ENCODE measurements around the gene ABAT.
A peak's percentile ranks its signal among the peaks of the same experiment; 100 is the strongest.

ABAT gene

DNA sequence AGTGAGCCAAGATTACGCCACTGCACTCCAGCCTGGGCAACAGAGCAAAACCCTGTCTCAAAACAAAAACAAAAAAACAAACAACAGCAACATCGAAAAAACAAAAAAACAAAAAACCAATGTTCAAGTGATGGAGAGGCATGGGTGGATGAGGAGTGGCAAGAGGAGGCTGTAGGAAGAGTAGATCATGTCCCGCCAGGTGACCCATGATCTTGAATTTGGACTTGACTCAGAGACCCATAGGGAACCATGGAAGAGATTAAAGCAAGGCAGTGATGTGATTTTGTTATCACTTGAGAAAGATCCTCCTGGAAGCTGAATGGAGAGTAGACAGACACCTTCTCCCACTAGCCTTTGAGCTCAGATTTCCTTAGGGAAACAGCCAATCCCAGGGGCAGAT, 11.2 kb downstream of the ABAT start:
- H4K91ac ChIP-seq (ENCODE audit: low read depth, low read length, poor library complexity), result no peak overlapping the region
- peak overlapping the region in 1 of 2 donors; percentile 10 for H3K4me3 ChIP-seq (ENCODE audit: low read length in 2 of 2)
- no peaks in the 10 kb centered on the region for H3K36me3 ChIP-seq (replicated peaks in 1 of 2; ENCODE audit: control insufficient read depth in 2 of 2, insufficient read depth in 2 of 2, low read length in 2 of 2)
- H3K4me1 ChIP-seq (ENCODE audit: control insufficient read depth in 2 of 2, insufficient read depth in 1 of 2, low read depth in 1 of 2, low read length in 2 of 2), result peaks cover 7 to 12% of the 10 kb centered on the region in 2 donors
- H3K27me3 ChIP-seq (ENCODE audit: control insufficient read depth in 3 of 3, insufficient read depth in 3 of 3, low read depth in 1 of 3, low read length in 3 of 3), result peaks cover 0 to 26% (median 0%) of the 10 kb centered on the region in 3 experiments
- H3K79me1 ChIP-seq (ENCODE audit: low read depth, low read length), result no peaks in the 10 kb centered on the region
- H3K27ac ChIP-seq (replicated peaks; ENCODE audit: low read length), result no peak overlapping the region
- H3K4ac ChIP-seq (ENCODE audit: low read length), result no peak overlapping the region
- no peak overlapping the region for H2AK5ac ChIP-seq (ENCODE audit: low read depth, low read length)
- no peak overlapping the region for H3K23ac ChIP-seq (ENCODE audit: low read depth, low read length, poor library complexity)
- peaks cover 7 to 15% of the 10 kb centered on the region in 2 donors for H3K9me3 ChIP-seq (replicated peaks in 1 of 2; ENCODE audit: control insufficient read depth in 2 of 2, insufficient read depth in 1 of 2, low read depth in 1 of 2, low read length in 2 of 2)
- no CpG with 5 or more reads among the region's 3 CpGs for WGBS, 2 donors (ENCODE audit: extremely low coverage in 2 of 2, insufficient read length in 2 of 2, insufficient replicate concordance in 1 of 2)
- DNase-seq (ENCODE audit: low spot score), result no peak
- no peak overlapping the region for H4K8ac ChIP-seq (ENCODE audit: low read depth, low read length)
- peak overlapping the region; percentile 50 for H2AFZ ChIP-seq (ENCODE audit: low read length)
- no peak overlapping the region for H3K18ac ChIP-seq (ENCODE audit: low read length)
- no peak overlapping the region for H2BK12ac ChIP-seq (ENCODE audit: low read length)
- no peak overlapping the region for H2BK15ac ChIP-seq (ENCODE audit: low read length)
- H2BK5ac ChIP-seq (ENCODE audit: low read length), result no peak overlapping the region
- H2BK120ac ChIP-seq (ENCODE audit: low read depth, low read length), result no peak overlapping the region
- H3K9ac ChIP-seq (ENCODE audit: low read depth, low read length, poor library complexity), result no peak overlapping the region
- H3K4me2 ChIP-seq (ENCODE audit: insufficient read depth, low read length, poor library complexity, severe bottlenecking), result no peak overlapping the region
- H3K14ac ChIP-seq (ENCODE audit: low read length), result no peak overlapping the region

DNA sequence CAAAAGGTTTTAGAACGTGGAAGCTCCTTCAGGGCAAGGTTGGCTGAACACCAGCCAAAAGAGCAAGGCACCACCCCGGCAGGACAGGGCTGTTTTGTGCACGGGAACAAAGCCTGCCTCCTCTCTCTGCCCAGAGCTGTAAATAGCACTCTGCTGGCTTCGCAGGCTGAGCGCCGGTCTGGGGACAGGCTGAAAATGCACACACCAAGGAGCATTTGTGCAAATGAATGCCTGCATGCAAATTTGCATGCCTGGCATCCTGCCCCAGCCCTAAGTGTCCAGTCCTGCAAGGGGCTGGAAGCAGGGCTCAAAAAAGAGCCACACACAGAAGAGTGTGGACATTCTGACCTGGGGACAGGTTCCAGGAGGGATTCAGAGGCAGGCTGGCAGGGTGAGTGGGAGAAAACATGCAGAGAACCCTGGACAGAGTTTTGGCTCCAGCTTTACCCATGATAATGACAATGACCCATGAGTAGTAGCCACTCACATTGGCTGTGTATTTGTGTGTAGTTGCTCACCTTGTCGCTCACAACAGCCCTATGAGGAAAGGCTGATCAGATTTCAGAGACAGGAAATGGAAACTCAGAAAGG, 11.7 kb downstream of the ABAT start:
- H2BK120ac ChIP-seq (ENCODE audit: low read depth, low read length), result no peak overlapping the region
- H3K9me3 ChIP-seq (replicated peaks in 1 of 2; ENCODE audit: control insufficient read depth in 2 of 2, insufficient read depth in 1 of 2, low read depth in 1 of 2, low read length in 2 of 2), result peaks cover 7 to 15% of the 10 kb centered on the region in 2 donors
- H2AK5ac ChIP-seq (ENCODE audit: low read depth, low read length), result no peak overlapping the region
- H3K79me1 ChIP-seq (ENCODE audit: low read depth, low read length), result no peaks in the 10 kb centered on the region
- no peak overlapping the region for H3K23ac ChIP-seq (ENCODE audit: low read depth, low read length, poor library complexity)
- H3K27ac ChIP-seq (replicated peaks; ENCODE audit: low read length), result no peak overlapping the region
- no peak overlapping the region for H4K91ac ChIP-seq (ENCODE audit: low read depth, low read length, poor library complexity)
- peak overlapping the region; percentile 50 for H2AFZ ChIP-seq (ENCODE audit: low read length)
- no peak overlapping the region for H2BK15ac ChIP-seq (ENCODE audit: low read length)
- peak; percentile 59 for DNase-seq (ENCODE audit: low spot score)
- peak overlapping the region; percentile 45 for H3K9ac ChIP-seq (ENCODE audit: low read depth, low read length, poor library complexity)
- H3K4me2 ChIP-seq (ENCODE audit: insufficient read depth, low read length, poor library complexity, severe bottlenecking), result no peak overlapping the region
- peak overlapping the region in 1 of 2 donors; percentile 10 for H3K4me3 ChIP-seq (ENCODE audit: low read length in 2 of 2)
- H2BK12ac ChIP-seq (ENCODE audit: low read length), result no peak overlapping the region
- H3K4me1 ChIP-seq (ENCODE audit: control insufficient read depth in 2 of 2, insufficient read depth in 1 of 2, low read depth in 1 of 2, low read length in 2 of 2), result peaks cover 7 to 12% of the 10 kb centered on the region in 2 donors
- no peak overlapping the region for H3K4ac ChIP-seq (ENCODE audit: low read length)
- no CpG with 5 or more reads among the region's 7 CpGs for WGBS, 2 donors (ENCODE audit: extremely low coverage in 2 of 2, insufficient read length in 2 of 2, insufficient replicate concordance in 1 of 2)
- no peak overlapping the region for H2BK5ac ChIP-seq (ENCODE audit: low read length)
- H4K8ac ChIP-seq (ENCODE audit: low read depth, low read length), result no peak overlapping the region
- H3K18ac ChIP-seq (ENCODE audit: low read length), result peak overlapping the region; percentile 72
- no peaks in the 10 kb centered on the region for H3K36me3 ChIP-seq (replicated peaks in 1 of 2; ENCODE audit: control insufficient read depth in 2 of 2, insufficient read depth in 2 of 2, low read length in 2 of 2)
- H3K14ac ChIP-seq (ENCODE audit: low read length), result no peak overlapping the region
- H3K27me3 ChIP-seq (ENCODE audit: control insufficient read depth in 3 of 3, insufficient read depth in 3 of 3, low read depth in 1 of 3, low read length in 3 of 3), result peaks cover 0 to 26% (median 0%) of the 10 kb centered on the region in 3 experiments

DNA sequence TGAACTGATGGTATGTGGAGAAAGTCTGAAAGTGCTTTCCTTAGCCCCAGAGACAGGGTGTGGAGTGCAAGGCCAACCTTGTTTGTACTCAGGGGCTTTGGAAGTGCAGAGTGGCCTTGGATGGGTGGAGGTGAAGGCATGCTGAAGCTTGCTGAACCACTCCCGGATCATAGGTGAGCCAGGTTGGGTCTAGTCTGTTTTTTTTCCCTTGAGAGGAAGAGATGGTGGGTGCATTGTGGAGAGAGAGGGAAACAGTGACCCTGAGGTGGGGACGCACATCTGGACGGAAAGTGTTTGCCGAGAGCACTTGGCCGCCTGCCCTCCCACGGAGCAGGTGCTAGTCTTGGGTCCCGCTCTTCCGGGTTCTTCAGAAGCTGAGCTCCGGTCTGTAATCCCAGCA, 12.5 kb downstream of the ABAT start:
- Histone ChIP-seq H3K79me1 (ENCODE audit: low read depth, low read length) (no peaks in the 10 kb centered on the region), H3K4me3 (ENCODE audit: low read length in 2 of 2) (no peak overlapping the region), H3K4ac (ENCODE audit: low read length) (no peak overlapping the region), H2AK5ac (ENCODE audit: low read depth, low read length) (no peak overlapping the region), H3K14ac (ENCODE audit: low read length) (no peak overlapping the region), H4K91ac (ENCODE audit: low read depth, low read length, poor library complexity) (no peak overlapping the region), H3K27me3 (ENCODE audit: control insufficient read depth in 3 of 3, insufficient read depth in 3 of 3, low read depth in 1 of 3, low read length in 3 of 3) (peaks cover 0 to 26% (median 0%) of the 10 kb centered on the region in 3 experiments), H3K9me3 (replicated peaks in 1 of 2; ENCODE audit: control insufficient read depth in 2 of 2, insufficient read depth in 1 of 2, low read depth in 1 of 2, low read length in 2 of 2) (peaks cover 7 to 15% of the 10 kb centered on the region in 2 donors), H3K4me1 (ENCODE audit: control insufficient read depth in 2 of 2, insufficient read depth in 1 of 2, low read depth in 1 of 2, low read length in 2 of 2) (peaks cover 7 to 12% of the 10 kb centered on the region in 2 donors), H2BK15ac (ENCODE audit: low read length) (no peak overlapping the region), H3K23ac (ENCODE audit: low read depth, low read length, poor library complexity) (no peak overlapping the region), H3K18ac (ENCODE audit: low read length) (no peak overlapping the region), H3K4me2 (ENCODE audit: insufficient read depth, low read length, poor library complexity, severe bottlenecking) (no peak overlapping the region), H3K36me3 (replicated peaks in 1 of 2; ENCODE audit: control insufficient read depth in 2 of 2, insufficient read depth in 2 of 2, low read length in 2 of 2) (no peaks in the 10 kb centered on the region), H4K8ac (ENCODE audit: low read depth, low read length) (no peak overlapping the region), H3K9ac (ENCODE audit: low read depth, low read length, poor library complexity) (no peak overlapping the region), H3K27ac (replicated peaks; ENCODE audit: low read length) (no peak overlapping the region), H2BK120ac (ENCODE audit: low read depth, low read length) (no peak overlapping the region), H2BK12ac (ENCODE audit: low read length) (no peak overlapping the region), H2AFZ (ENCODE audit: low read length) (no peak overlapping the region), H2BK5ac (ENCODE audit: low read length) (no peak overlapping the region)
- DNase-seq (ENCODE audit: low spot score), result no peak
- WGBS, 2 donors (ENCODE audit: extremely low coverage in 2 of 2, insufficient read length in 2 of 2, insufficient replicate concordance in 1 of 2), result no CpG with 5 or more reads among the region's 9 CpGs

DNA sequence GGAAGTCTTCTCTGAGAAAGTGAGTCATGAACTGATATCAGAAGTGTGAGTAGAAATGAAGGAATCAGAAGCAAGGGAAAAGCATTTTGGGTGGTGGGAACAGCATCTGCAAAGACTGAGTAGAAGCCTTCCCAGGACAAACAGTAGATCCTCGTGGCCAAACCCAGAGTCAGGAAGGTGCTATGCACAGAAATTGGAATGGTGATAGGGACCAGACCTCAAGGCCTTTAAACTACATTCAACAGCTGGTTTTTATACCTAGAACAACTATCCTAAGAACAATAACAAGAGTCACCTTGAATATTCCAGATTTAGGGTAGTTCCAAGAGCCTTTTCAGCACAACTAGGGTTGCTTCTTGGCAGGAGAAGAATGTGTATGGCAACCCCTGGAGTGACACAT, 15.3 kb downstream of the ABAT start:
- no peak overlapping the region for H3K4me3 ChIP-seq (ENCODE audit: low read length in 2 of 2)
- no peak overlapping the region for H3K14ac ChIP-seq (ENCODE audit: low read length)
- no CpG with 5 or more reads among the region's 1 CpG for WGBS, 2 donors (ENCODE audit: extremely low coverage in 2 of 2, insufficient read length in 2 of 2, insufficient replicate concordance in 1 of 2)
- no peak overlapping the region for H2BK15ac ChIP-seq (ENCODE audit: low read length)
- H3K27ac ChIP-seq (replicated peaks; ENCODE audit: low read length), result no peak overlapping the region
- H2AK5ac ChIP-seq (ENCODE audit: low read depth, low read length), result no peak overlapping the region
- no peak overlapping the region for H2BK120ac ChIP-seq (ENCODE audit: low read depth, low read length)
- no peak for DNase-seq (ENCODE audit: low spot score)
- H3K4ac ChIP-seq (ENCODE audit: low read length), result no peak overlapping the region
- no peak overlapping the region for H4K8ac ChIP-seq (ENCODE audit: low read depth, low read length)
- no peak overlapping the region for H2BK5ac ChIP-seq (ENCODE audit: low read length)
- H3K36me3 ChIP-seq (replicated peaks in 1 of 2; ENCODE audit: control insufficient read depth in 2 of 2, insufficient read depth in 2 of 2, low read length in 2 of 2), result no peaks in the 10 kb centered on the region
- H2AFZ ChIP-seq (ENCODE audit: low read length), result no peak overlapping the region
- H3K9ac ChIP-seq (ENCODE audit: low read depth, low read length, poor library complexity), result no peak overlapping the region
- H3K9me3 ChIP-seq (replicated peaks in 1 of 2; ENCODE audit: control insufficient read depth in 2 of 2, insufficient read depth in 1 of 2, low read depth in 1 of 2, low read length in 2 of 2), result peaks cover 7 to 15% of the 10 kb centered on the region in 2 donors
- H3K79me1 ChIP-seq (ENCODE audit: low read depth, low read length), result no peaks in the 10 kb centered on the region
- no peak overlapping the region for H3K4me2 ChIP-seq (ENCODE audit: insufficient read depth, low read length, poor library complexity, severe bottlenecking)
- H3K18ac ChIP-seq (ENCODE audit: low read length), result no peak overlapping the region
- peaks cover 0 to 16% (median 0%) of the 10 kb centered on the region in 3 experiments for H3K27me3 ChIP-seq (ENCODE audit: control insufficient read depth in 3 of 3, insufficient read depth in 3 of 3, low read depth in 1 of 3, low read length in 3 of 3)
- H2BK12ac ChIP-seq (ENCODE audit: low read length), result no peak overlapping the region
- H3K23ac ChIP-seq (ENCODE audit: low read depth, low read length, poor library complexity), result no peak overlapping the region
- peaks cover 7 to 15% of the 10 kb centered on the region in 2 donors for H3K4me1 ChIP-seq (ENCODE audit: control insufficient read depth in 2 of 2, insufficient read depth in 1 of 2, low read depth in 1 of 2, low read length in 2 of 2)
- no peak overlapping the region for H4K91ac ChIP-seq (ENCODE audit: low read depth, low read length, poor library complexity)
